Spleen (tissue), 11 donors: ENCODE results near the gene ANXA4. TPM values are rescaled to one million over a fixed set of nuclear protein-coding genes. Genes with fewer than 3 reads are reported as not detected.
"Not testable (repeated sequence)": the region's sequence is repeated elsewhere in the genome, so short reads cannot be mapped to it uniquely, and the experiment has no call there.

Experiments used
- DNase-seq: peaks from one replicate; pipeline ENCODE4 v3.0.0-alpha.2; 2020
- H3K27ac ChIP-seq, 8 donors: fragments of 200-600 bp; sonication (generic) in 7 of 8; 1 replicate in 4 of 8; 2 replicates in 4 of 8; pipeline versions ENCODE4 v1.5.0 to v1.8.0; 2016 to 2021; ENCODE audit warnings: inconsistent platforms in 4 of 8, mild to moderate bottlenecking in 4 of 8, moderate library complexity in 1 of 8
- H3K27me3 ChIP-seq, 7 donors: fragments of 200-600 bp; sonication (generic) in 6 of 7; replicated peaks in 1 of 7; 1 replicate in 4 of 7; 2 replicates in 3 of 7; pipeline versions ENCODE4 v1.5.0 to v1.8.0; 2016 to 2021; ENCODE audit warnings: inconsistent platforms in 3 of 7, mild to moderate bottlenecking in 1 of 7
- H3K36me3 ChIP-seq, 6 donors: fragments of 200-600 bp; sonication (generic) in 5 of 6; 1 replicate in 4 of 6; 2 replicates in 2 of 6; pipeline versions ENCODE4 v1.5.0 to v1.8.0; 2016 to 2021; ENCODE audit warnings: inconsistent platforms in 2 of 6
- H3K4me1 ChIP-seq, 6 donors: fragments of 200-600 bp; sonication (generic) in 5 of 6; 1 replicate in 3 of 6; 2 replicates in 3 of 6; pipeline versions ENCODE4 v1.5.0 to v1.8.0; 2016 to 2021; ENCODE audit warnings: inconsistent platforms in 3 of 6
- H3K4me3 ChIP-seq, 8 donors: fragments of 200-600 bp; sonication (generic) in 7 of 8; 1 replicate in 4 of 8; 2 replicates in 4 of 8; pipeline versions ENCODE4 v1.5.0 to v1.8.0; 2016 to 2021; ENCODE audit warnings: inconsistent platforms in 4 of 8, mild to moderate bottlenecking in 4 of 8, moderate library complexity in 2 of 8
- H3K9me3 ChIP-seq, 8 donors: fragments of 200-600 bp; sonication (generic) in 7 of 8; 1 replicate in 4 of 8; 2 replicates in 4 of 8; pipeline versions ENCODE4 v1.5.0 to v1.8.0; 2016 to 2021; ENCODE audit warnings: inconsistent platforms in 4 of 8
- POLR2A ChIP-seq, 3 donors: fragments of 450-650 bp; IDR thresholded peaks; one replicate each; pipeline ENCODE4 v1.5.1; 2017; ENCODE audit warnings: antibody characterized with exemption in 3 of 3, mild to moderate bottlenecking in 1 of 3
- POLR2AphosphoS5 ChIP-seq, 3 donors: sonication (generic); formaldehyde crosslinking; IDR thresholded peaks; one replicate each; pipeline ENCODE4 v1.5.1; 2017; ENCODE audit warnings: antibody characterized with exemption in 3 of 3
- WGBS, 5 donors: extraction: QIAGEN DNeasy Blood & Tissue Kit in 3 of 5; methylation state at CpG; one replicate each; pipeline versions ENCODE4 v1.1.5 to v1.1.7; 2013 to 2018; 5-methylcytosine and 5-hydroxymethylcytosine counted together
- intact Hi-C: fragments of 100-400 bp; cut with DNase I; formaldehyde crosslinking; loops from one replicate; pipeline ENCODE4 v1.15.0; 2023; ENCODE audit warnings: low total_unique reads
- polyA plus RNA-seq, 3 donors: library from polyadenylated mRNA; stranded (reverse); fragments of 200-250 nt; gene quantifications; one replicate each; pipeline ENCODE4 v1.2.1, GENCODE V29; 2013
- total RNA-seq, 7 donors: library from RNA; depleted of rRNA in 3 of 7; stranded (reverse); fragments of >200 nt in 3 of 7; fragmentation: NEBNext Ultra II Directional in 4 of 7; extraction: Animal tissue kit (Norgen Biotek cat#: 25700) in 4 of 7; gene quantifications; one replicate each; pipeline versions ENCODE4 v1.1.0 to v1.2.1, GENCODE V29; 2016 to 2021
- TF ChIP-seq, protein P1 (sequence below), 11 experiments: fragments of 200-600 bp in 7 of 11; fragments of 450-650 bp in 4 of 11; sonication (generic) in 4 of 11; IDR thresholded peaks in 8 of 11; conservative IDR thresholded peaks in 3 of 11; 1 replicate in 7 of 11; 2 replicates in 4 of 11; pipeline versions ENCODE4 v1.4.0 to v1.8.0; 2016 to 2021; ENCODE audit warnings: antibody characterized with exemption in 11 of 11, inconsistent platforms in 4 of 11, mild to moderate bottlenecking in 1 of 11
- donor health status: healthy with polysubstance abuse.
- donor health status: DM: no; HTN: no; CAD: no; lungs with moderate emphysema.
- donor health status: DM: no; HTN: no; CAD: no.
- donor health status: Bipolar disorder and iron deficiency.
- donor health status: healthy.
- donor health status: DM: no; HTN: no; CAD: no.
- donor health status: DM: yes; HTN: yes; CAD: no.

The ANXA4 gene
- total and polyA plus RNA-seq, 10 donors: 15.0 to 56.1 (median 29.2) TPM

DNA sequence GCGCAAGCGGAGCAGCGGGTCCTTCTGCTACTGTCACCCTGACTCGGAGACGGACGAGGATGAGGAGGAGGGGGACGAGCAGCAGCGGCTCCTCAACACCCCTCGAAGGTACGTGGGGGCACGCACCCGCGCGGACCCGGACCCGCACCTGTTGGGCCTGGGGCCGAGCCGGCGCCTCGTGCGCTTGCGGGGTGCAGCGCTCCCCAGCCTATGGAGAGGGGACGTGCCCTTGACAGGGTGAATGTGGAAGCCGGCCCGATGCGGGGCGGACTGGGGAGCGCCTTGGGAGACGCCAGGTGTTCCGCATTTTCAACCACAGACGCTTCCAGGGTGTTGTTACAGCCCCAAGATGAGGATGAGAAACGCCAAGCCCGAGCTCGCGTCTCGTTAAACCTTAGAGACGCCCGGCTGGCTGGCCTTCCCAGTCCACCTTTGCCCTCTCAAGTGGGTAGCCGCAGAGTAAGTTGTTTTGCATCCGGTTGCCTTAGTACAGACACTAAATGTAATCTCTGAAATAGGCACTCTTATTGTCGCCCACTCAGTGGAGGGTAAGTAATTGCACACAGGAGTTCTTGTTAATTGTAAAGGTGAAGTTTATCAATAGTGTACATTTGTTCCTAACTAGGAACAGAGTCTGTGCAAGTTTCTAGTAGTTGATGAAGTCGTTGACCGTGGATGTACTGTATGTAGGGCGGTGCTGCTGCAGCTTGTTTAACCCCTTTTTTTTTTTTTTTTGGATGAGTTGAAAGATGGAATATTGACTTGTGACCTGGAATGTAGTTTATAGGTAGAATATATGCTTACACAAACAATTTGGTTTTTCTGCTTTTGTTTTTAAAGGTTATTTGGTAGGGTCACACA, 88.3 kb downstream of the ANXA4 start:
- DNase-seq: no peak
- no peak for TF ChIP-seq POLR2AphosphoS5 (IDR thresholded peaks at IDR 0.05)
- TF ChIP-seq, protein P1, sequence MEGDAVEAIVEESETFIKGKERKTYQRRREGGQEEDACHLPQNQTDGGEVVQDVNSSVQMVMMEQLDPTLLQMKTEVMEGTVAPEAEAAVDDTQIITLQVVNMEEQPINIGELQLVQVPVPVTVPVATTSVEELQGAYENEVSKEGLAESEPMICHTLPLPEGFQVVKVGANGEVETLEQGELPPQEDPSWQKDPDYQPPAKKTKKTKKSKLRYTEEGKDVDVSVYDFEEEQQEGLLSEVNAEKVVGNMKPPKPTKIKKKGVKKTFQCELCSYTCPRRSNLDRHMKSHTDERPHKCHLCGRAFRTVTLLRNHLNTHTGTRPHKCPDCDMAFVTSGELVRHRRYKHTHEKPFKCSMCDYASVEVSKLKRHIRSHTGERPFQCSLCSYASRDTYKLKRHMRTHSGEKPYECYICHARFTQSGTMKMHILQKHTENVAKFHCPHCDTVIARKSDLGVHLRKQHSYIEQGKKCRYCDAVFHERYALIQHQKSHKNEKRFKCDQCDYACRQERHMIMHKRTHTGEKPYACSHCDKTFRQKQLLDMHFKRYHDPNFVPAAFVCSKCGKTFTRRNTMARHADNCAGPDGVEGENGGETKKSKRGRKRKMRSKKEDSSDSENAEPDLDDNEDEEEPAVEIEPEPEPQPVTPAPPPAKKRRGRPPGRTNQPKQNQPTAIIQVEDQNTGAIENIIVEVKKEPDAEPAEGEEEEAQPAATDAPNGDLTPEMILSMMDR (IDR thresholded peaks at IDR 0.05 in 8 of 11, conservative IDR thresholded peaks at IDR 0.05 in 3 of 11): no peak
- no peak for TF ChIP-seq POLR2A (IDR thresholded peaks at IDR 0.05)
- peak overlapping the region; percentile 65 to 99 (median 95) for H3K4me3 ChIP-seq
- H3K36me3 ChIP-seq: peaks cover 0 to 7% (median 0%) of the 10 kb centered on the region in 6 donors
- peaks cover 15 to 60% (median 43%) of the 10 kb centered on the region in 6 donors for H3K4me1 ChIP-seq
- no peaks in the 10 kb centered on the region for H3K27me3 ChIP-seq
- WGBS, 5 donors: 1 to 2% (median 2%) methylated on average over 28 to 45 of the region's 45 CpGs
- no peaks in the 10 kb centered on the region for H3K9me3 ChIP-seq
- H3K27ac ChIP-seq: peak overlapping the region; percentile 81 to 99 (median 94)
- intact Hi-C loops: no loop called here

DNA sequence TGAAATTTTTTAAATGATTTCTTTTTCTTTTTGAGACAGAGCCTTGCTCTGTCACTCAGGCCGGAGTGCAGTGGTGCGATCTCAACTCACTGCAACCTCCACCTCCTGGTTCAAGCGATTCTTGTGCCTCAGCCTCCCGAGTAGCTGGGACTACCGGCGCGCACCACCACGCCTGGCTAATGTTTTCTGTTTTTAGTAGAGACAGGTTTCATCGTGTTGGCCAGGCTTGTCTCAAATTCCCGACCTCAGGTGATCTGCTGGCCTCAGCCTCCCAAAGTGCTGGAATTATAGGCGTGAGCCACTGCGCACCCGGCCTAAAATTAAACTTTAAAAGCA, 88.9 kb downstream of the ANXA4 start:
- peak overlapping the region in 6 of 8 donors; percentile 88 to 99 (median 95) for H3K4me3 ChIP-seq
- intact Hi-C loops, H3K36me3 ChIP-seq, DNase-seq, H3K9me3 ChIP-seq, H3K27me3 ChIP-seq: not testable (repeated sequence)
- H3K4me1 ChIP-seq: peaks cover 15 to 65% (median 44%) of the 10 kb centered on the region in 6 donors
- peak overlapping the region in 2 of 8 donors; percentile 93 to 94 for H3K27ac ChIP-seq
- WGBS, 5 donors: 86 to 91% (median 90%) methylated on average over 13 of the region's 13 CpGs

DNA sequence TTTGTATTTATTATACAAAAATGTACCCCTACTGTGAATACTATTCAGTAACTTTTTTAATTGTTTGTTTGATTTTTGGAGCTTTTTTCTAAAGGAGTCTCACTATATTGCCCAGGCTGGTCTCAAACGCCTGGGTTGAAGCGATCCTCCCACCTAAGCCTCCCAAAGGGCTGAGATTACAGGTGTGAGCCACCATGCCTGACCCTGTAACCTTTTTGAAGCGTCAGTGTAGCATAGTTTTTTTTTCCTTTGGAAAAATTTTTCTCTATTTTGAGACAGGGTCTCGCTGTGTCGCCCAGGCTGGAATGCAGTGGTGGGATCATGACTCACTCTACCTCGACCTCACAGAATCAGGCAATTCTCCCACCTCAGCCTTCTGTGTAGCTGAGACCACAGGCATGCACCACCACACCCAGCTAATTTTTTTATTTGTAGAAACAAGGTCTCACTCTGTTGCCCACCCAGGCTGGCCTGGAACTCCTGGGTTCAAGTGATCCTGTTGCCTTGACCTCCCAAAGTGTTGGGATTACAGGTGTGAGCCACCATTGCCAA, 89.5 kb downstream of the ANXA4 start:
- H3K27ac ChIP-seq: no peak overlapping the region
- DNase-seq: no peak
- H3K9me3 ChIP-seq: no peaks in the 10 kb centered on the region
- WGBS, 5 donors: 91 to 97% (median 93%) methylated on average over 6 of the region's 6 CpGs
- H3K4me3 ChIP-seq: peak overlapping the region in 2 of 8 donors; percentile 95 to 99
- H3K36me3 ChIP-seq: peaks cover 0 to 7% (median 0%) of the 10 kb centered on the region in 6 donors
- peaks cover 15 to 70% (median 47%) of the 10 kb centered on the region in 6 donors for H3K4me1 ChIP-seq
- intact Hi-C loops: no loop called here
- TF ChIP-seq, protein P1 (IDR thresholded peaks at IDR 0.05 in 8 of 11, conservative IDR thresholded peaks at IDR 0.05 in 3 of 11): no peak
- TF ChIP-seq POLR2AphosphoS5 (IDR thresholded peaks at IDR 0.05): no peak
- no peak for TF ChIP-seq POLR2A (IDR thresholded peaks at IDR 0.05)
- no peaks in the 10 kb centered on the region for H3K27me3 ChIP-seq

DNA sequence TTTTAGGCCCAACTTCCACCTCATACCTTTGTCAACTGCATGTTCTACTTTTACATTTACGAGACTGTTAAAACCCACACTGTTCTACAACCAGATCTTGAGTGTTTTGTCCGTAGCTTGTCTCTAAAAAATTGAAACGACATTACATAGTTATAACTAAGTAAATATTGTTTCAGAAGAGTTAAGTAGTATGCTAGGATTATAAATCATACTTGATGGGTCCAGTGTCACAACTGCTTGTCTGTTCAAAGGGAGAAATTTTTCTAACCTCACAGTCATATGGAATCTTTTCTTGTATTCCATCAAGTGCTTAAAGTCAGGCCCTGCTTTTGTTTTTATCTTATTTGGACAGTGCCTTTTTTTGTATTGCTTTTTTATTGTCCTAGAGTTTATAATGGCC, 91.8 kb downstream of the ANXA4 start:
- Histone ChIP-seq H3K27me3 (no peaks in the 10 kb centered on the region), H3K4me3 (no peak overlapping the region), H3K9me3 (no peaks in the 10 kb centered on the region), H3K4me1 (peaks cover 15 to 76% (median 44%) of the 10 kb centered on the region in 6 donors), H3K27ac (no peak overlapping the region), H3K36me3 (peaks cover 0 to 18% (median 5%) of the 10 kb centered on the region in 6 donors)
- intact Hi-C loops: no loop called here
- DNase-seq: no peak
- 81 to 88% (median 85%) methylated on average over 3 of the region's 3 CpGs for WGBS, 5 donors
- TF ChIP-seq POLR2AphosphoS5 (IDR thresholded peaks at IDR 0.05): no peak
- TF ChIP-seq, protein P1 (IDR thresholded peaks at IDR 0.05 in 8 of 11, conservative IDR thresholded peaks at IDR 0.05 in 3 of 11): no peak
- TF ChIP-seq POLR2A (IDR thresholded peaks at IDR 0.05): no peak
